Measurements from ENCODE around the gene EDEM3. TPM values are rescaled to one million over a fixed set of nuclear protein-coding genes. Genes with fewer than 3 reads are reported as not detected.

Gene EDEM3
- total and polyA plus RNA-seq, 2 of the 8 experiments (the other 6 are each of a cell fraction or from before 2014, with no cell fraction given): 1.6 to 14.0 TPM

DNA sequence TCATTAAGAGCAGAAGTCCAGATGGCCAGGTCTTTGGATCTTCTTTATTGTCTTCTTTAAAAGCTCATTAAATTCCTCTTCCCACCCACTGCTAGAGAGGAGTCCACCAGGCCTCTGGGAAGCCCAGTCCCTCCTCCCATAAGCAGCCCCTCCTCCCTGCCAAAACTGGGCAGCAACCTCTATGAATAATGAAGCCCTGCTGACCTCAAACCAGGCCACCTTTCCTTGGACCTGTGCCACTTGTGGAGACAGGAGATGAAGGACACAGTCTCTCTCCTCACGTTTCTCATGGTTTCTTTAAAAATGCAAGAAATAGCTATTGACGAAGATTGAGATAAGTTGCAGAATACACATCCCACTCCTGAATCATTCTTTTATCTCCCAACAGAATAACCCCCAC, 112.8 kb downstream of the EDEM3 start (continued):
- TF ChIP-seq KDM1A (IDR thresholded peaks at IDR 0.05; ENCODE audit: borderline replicate concordance, low read length): no peak
- no peak for TF ChIP-seq SUZ12 (IDR thresholded peaks at IDR 0.05; ENCODE audit: low read length)
- TF ChIP-seq SIN3A (conservative IDR thresholded peaks at IDR 0.05 in 1 of 2, IDR thresholded peaks at IDR 0.05 in 1 of 2; ENCODE audit: low read depth in 1 of 2, low read length in 2 of 2): no peak
- no peak for TF ChIP-seq SIX5 (IDR thresholded peaks at IDR 0.05; ENCODE audit: low read depth, low read length)
- TF ChIP-seq, protein P1, sequence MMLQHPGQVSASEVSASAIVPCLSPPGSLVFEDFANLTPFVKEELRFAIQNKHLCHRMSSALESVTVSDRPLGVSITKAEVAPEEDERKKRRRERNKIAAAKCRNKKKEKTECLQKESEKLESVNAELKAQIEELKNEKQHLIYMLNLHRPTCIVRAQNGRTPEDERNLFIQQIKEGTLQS (IDR thresholded peaks at IDR 0.05; ENCODE audit: insufficient read depth, low read depth, low read length): no peak

All from H1 (cell line).